RWPE1 (cell line): ENCODE measurements around the gene DPF3.

Source experiments
- CTCF ChIA-PET: fragments of 350-600 bp; sonication (Branson Sonifier 250); formaldehyde crosslinking; extraction: SDS; loops from one replicate; lab custom pipeline; 2021; lab: Yijun Ruan, JAX
- POLR2A ChIA-PET: fragments of 400-600 bp; formaldehyde crosslinking; extraction: SDS; loops from one replicate; lab custom pipeline; 2020; ENCODE audit warnings: antibody characterized with exemption; ENCODE audit not compliant: low non-redundant PET; lab: Yijun Ruan, JAX
- DNase-seq: peaks from one replicate; pipeline ENCODE4 v3.0.0; 2012; ENCODE audit warnings: low spot score
- H3K27ac ChIP-seq: fragments of 450-650 bp; 2 replicates; pipeline ENCODE4 v1.5.1; 2017
- CTCF ChIP-seq: fragments of 450-650 bp; conservative IDR thresholded peaks from 2 replicates; pipeline ENCODE4 v1.5.1; 2017; ENCODE audit warnings: low read depth, mild to moderate bottlenecking

DPF3 gene

GRCh38 chr14:72741826-72742117 lies 152.1 kb downstream of the DPF3 start:
- ChIA-PET POLR2A (no interaction called here), CTCF (interaction anchor here (0.9 kb wide), 1 partner anchor 163 kb away, joined by 3 read pairs; no protein-coding TSS in a partner anchor)
- H3K27ac ChIP-seq = no peak overlapping the region
- no peak for TF ChIP-seq CTCF
- no peak for DNase-seq

GRCh38 chr14:72740966-72741825 lies 152.7 kb downstream of the DPF3 start:
- H3K27ac ChIP-seq = no peak overlapping the region
- ChIA-PET CTCF (interaction anchor here (0.6 kb wide), 1 partner anchor 54 kb away, joined by 4 read pairs; no protein-coding TSS in a partner anchor), POLR2A (no interaction called here)
- DNase-seq = no peak
- TF ChIP-seq CTCF = no peak

GRCh38 chr14:72740504-72740961 lies 153.4 kb downstream of the DPF3 start:
- POLR2A ChIA-PET = no interaction called here

GRCh38 chr14:72739446-72740405 lies 154.2 kb downstream of the DPF3 start:
- no peak for DNase-seq
- no peak overlapping the region for H3K27ac ChIP-seq
- CTCF ChIA-PET = interaction anchor here (0.6 kb wide), 1 partner anchor 502 kb away, joined by 3 read pairs; no protein-coding TSS in a partner anchor
- POLR2A ChIA-PET = no interaction called here
- no peak for TF ChIP-seq CTCF

More at GRCh38 chr14:72740504-72740961, 153.4 kb downstream of the DPF3 start:
- H3K27ac ChIP-seq = no peak overlapping the region
- DNase-seq = no peak
- no peak for TF ChIP-seq CTCF
- CTCF ChIA-PET = interaction anchor here (0.6 kb wide), 1 partner anchor 55 kb away, joined by 4 read pairs; no protein-coding TSS in a partner anchor

- H3K27ac ChIP-seq = no peak overlapping the region
- CTCF ChIA-PET = interaction anchor here (0.8 kb wide), 1 partner anchor 225 kb away, joined by 3 read pairs; no protein-coding TSS in a partner anchor
- no peak for TF ChIP-seq CTCF
- POLR2A ChIA-PET = no interaction called here
- DNase-seq = no peak
Observed at GRCh38 chr14:72738161-72738611, 155.7 kb downstream of the DPF3 start.

- no peak for DNase-seq
- ChIA-PET POLR2A (no interaction called here), CTCF (interaction anchor here (0.7 kb wide), 1 partner anchor 20 kb away, joined by 5 read pairs; no protein-coding TSS in a partner anchor)
- H3K27ac ChIP-seq = no peak overlapping the region
- no peak for TF ChIP-seq CTCF
Observed at GRCh38 chr14:72737560-72737943, 156.3 kb downstream of the DPF3 start.
